GM19438 (cell line): ENCODE measurements around the gene IFT122.

Experiments used
- ATAC-seq: cut with Tn5 transposase; IDR thresholded peaks from one replicate; pipeline ENCODE4 v1.9.1; 2021; ENCODE audit warnings: low read depth; ENCODE audit not compliant: unreplicated experiment

Gene IFT122

GRCh38 chr3:129413687-129414506 lies 26.1 kb upstream of the IFT122 start:
- ATAC-seq, result no peak

GRCh38 chr3:129415378-129415777 lies 24.6 kb upstream of the IFT122 start:
- ATAC-seq, result no peak

GRCh38 chr3:129415830-129416229 lies 24.2 kb upstream of the IFT122 start:
- ATAC-seq, result no peak

DNA sequence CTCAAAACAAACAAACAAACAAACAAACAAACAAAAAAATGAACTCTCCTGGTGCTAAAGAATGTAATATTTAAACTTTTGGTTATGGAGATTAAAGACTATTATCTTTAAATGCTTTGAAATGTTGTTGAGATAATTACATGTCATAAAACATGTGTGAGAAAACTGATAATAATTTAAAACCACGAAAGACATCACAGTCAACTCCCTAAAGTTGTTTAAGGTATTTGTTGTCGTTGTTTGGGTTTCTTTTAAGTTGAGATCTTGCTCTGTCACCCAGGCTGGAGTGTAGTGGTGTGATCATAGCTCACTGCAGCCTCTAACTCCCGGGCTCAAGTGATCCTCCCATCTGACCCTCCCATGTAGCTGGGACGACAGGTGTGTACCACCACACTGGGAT lies 23.6 kb upstream of the IFT122 start:
- ATAC-seq, result no peak

- ATAC-seq, result no peak
Measured at GRCh38 chr3:129417326-129417725, 22.7 kb upstream of the IFT122 start.

- ATAC-seq, result no peak
Measured at GRCh38 chr3:129418041-129418973, 21.7 kb upstream of the IFT122 start.

GRCh38 chr3:129419476-129419875 lies 20.5 kb upstream of the IFT122 start:
- no peak for ATAC-seq

GRCh38 chr3:129421236-129421883 lies 18.7 kb upstream of the IFT122 start:
- no peak for ATAC-seq

GRCh38 chr3:129421988-129422745 lies 17.9 kb upstream of the IFT122 start:
- ATAC-seq, result no peak

DNA sequence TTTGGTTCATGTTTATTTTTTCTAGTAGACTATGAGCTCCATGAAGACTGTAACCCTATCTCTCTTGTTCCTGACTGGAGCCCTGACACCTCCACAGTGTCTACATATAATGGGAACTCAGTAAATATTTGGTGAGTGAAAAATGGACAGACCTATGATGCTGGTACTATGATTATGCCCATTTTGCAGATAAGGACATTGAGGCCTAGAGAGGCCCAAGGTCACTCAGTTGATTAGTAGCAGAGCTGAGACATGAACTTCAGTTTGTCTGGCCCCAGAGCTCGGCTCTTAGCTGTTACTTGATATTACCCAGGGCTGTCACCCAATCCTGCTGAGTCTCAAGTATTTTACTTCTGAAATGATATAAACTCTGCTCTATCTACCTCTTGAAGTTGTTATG lies 17.1 kb upstream of the IFT122 start:
- ATAC-seq, result no peak

DNA sequence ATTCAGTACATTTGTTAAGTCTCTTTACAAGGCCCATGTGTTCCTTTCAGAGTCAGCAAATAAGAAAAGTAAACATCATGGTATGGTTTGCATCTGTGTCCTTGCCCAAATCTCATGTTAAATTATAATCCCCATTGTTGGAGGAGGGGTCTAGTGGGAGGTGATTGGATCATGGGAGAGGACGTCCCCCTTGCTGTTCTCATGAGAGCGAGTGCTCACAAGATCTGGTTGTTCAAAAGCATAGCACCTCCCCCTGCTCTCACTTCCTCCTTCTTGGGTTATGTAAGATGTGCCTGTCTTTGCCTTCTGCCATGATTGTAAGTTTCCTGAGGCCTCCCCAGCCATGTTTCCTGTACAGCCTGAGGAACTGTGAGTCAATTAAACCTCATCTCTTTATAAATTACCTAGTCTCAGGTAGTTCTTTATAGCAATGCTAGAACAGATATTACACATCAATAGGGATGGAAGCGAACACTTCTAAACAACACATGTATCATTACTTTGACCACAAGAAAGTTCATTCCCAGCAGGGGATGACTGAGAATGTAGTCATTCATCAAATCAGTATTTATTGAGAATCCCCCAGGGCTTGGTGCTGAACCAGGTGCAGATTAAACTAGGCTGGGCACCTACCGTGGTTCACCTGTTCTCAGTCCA lies 15.7 kb upstream of the IFT122 start:
- ATAC-seq, result peak; percentile 44

DNA sequence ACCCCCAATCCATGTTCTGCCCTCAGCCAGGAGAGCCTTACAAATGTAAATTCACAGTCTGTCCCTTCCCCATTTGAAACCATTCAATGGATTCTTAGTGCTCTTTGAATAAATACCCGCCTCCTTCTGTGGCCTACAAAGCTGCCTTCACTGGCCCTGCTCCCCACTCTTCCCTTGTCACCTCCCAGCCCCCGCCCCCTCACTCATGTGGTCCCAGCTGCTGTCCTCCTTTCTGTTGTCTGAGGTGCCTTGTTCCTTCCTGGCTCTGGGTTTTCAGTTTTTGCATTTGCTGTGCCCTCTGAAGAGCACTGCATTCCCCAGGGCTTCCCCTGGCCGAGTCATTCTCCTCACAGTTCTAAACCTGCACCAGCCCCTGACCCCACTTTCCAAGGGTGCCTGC lies 14.8 kb upstream of the IFT122 start:
- ATAC-seq, result no peak

DNA sequence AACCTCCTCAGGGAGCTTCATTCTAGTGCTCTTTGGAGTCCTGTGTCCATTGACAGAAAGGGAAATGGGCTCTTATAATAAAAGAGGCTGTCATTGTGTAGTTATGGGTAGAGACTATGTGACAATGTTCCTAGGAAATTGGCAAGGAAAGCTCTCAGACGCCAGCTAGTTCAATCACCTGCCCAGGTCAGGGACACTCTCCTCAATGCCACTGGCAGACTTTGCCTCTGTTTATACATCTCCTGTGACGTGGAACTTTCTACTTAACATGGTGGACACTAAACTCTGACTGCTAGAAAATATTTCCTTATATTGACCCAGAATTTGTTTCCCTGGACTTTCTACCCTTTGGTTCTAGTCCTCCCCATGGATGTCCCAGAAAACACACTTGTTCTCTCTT lies 14.4 kb upstream of the IFT122 start:
- no peak for ATAC-seq

DNA sequence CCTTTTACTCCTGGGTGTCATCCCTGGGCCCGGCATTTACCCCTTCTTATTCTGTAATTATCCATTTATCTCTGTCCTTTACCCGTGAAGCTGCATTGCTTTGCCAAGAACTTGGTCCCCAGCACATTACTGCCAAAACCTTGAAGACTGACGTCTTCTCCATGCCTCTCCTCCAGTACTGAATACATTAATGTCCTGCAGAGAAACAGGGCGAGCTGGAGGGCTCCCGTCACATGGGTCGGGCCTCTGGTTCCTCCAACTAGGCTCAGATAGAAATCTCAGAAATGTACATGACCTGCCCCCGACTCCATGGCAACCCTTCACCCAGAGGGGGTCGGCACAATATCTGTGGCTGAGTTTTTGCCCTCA lies 12.0 kb upstream of the IFT122 start:
- no peak for ATAC-seq

DNA sequence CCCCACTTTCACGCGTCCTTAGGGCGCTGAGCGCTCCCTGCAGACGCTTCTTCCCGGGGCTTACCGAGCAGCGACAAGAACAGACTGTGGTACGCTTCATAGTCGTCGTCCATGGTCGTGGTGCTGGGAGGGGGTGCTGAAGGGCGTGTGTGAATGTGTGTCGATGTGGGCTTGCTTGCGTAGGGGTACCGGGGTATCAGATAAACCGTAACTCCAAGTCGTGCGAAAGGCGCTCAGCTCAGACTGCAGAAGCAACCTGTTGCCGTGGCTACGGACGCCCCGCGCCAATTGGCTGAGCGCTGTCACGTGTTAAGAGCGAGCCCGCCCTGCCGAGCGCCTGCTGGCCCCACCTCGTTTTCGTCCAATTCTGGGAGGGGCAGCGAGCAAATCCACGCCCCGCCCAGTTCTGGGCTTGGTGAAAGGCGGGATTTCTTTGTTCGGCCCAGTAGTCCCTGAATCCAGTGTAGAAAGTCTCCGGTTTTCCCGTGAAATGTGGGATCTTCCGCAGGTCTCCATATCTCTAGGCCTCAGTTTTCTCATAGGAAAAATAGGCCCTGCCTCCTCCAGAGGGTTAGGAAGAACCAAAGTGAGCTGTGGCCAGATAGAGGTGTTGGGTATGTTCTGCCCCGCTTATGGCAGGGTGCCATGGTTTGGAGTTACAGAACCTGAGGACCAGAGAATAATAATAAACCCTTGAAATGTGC lies 11.5 kb upstream of the IFT122 start, which contains the start of gene EFCAB12:
Gene EFCAB12 (minus strand): TSS at position 261 of the 704 bp plus-strand sequence. CDS start 148 bp downstream, at position 113.
- peak; percentile 93 for ATAC-seq

- ATAC-seq, result no peak
Measured at GRCh38 chr3:129429080-129429451, 11.0 kb upstream of the IFT122 start.

DNA sequence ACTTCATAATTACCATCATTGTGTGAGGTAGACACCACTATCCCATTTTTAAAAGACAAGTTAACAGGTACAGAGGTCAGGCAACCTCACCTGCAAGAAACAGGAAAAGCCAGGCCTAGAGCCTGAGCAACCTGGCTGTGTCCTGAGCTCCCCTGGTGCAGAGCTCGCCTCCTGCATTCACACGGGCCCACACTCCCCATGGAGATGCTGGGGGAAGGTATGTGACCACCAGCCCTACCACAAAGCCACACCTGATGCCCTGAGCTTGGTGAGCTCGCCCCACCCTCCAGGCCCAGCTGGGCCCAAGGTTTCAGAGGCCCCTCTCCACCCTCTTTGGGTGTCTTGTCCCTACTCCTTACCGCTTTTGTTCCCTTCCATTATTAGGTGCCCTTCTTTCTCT lies 10.4 kb upstream of the IFT122 start:
- ATAC-seq, result no peak

DNA sequence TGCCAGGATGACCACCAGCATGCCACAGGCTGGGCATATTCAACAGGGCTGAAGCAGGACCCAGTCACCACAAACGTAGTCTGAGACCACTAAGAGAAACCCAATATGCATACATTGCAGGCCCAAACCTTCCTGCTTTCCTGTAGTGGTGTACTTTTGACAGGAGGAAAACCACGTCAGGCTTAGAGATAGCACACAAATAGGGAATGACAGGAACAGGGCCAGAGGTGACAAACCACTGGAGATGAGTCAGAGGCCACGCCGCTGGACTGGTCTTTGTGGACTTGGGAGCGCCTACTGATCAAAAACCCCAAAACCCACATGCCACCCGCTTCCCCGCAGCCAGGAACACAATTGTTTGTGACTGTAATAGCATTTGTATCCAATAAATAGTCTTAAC lies 8.0 kb upstream of the IFT122 start:
- no peak for ATAC-seq

DNA sequence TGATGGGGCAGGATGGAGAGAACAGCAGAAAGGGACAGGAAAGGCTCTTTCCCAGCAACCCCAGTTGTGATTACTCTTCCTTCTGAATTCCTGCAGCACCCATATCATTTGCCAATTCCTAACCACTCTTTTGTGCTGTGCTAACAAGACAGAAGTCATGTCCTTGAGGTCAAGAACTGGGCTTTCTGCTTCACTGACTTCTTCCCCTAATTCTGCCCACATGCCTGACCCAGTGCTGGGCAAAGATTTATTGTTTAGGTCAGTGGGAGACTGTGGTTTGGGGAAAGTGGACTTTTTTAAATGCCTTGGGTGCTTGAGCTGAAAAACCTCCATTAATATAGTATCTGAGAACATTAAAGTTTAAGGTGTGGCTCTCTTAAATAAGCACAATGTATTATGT lies 7.4 kb upstream of the IFT122 start:
- ATAC-seq, result no peak
